Measurements from ENCODE around the gene NUP155.
A peak's percentile ranks its signal among the peaks of the same experiment; 100 is the strongest.
"Not testable (repeated sequence)": the region's sequence is repeated elsewhere in the genome, so short reads cannot be mapped to it uniquely, and the experiment has no call there.

The NUP155 gene

GRCh38 chr5:37370864-37371726 is at the start of gene NUP155:
NUP155 (minus strand) TSS chr5:37371106; CDS start chr5:37370977, 129 bp downstream.
- Mint-ChIP-seq H3K4me3 (peak within 1 kb of the TSS; percentile 100), H3K4me1 (peaks cover 30% of the 10 kb centered on the region), H3K36me3 (ENCODE audit: low read depth) (peaks cover 4% of the 10 kb centered on the region), H3K9me3 (no peaks in the 10 kb centered on the region), H3K27ac (peak within 1 kb of the TSS; percentile 99), H3K27me3 (ENCODE audit: low read depth, poor library complexity) (peaks cover 25% of the 10 kb centered on the region)
- no peak for TF ChIP-seq CTCF (IDR thresholded peaks at IDR 0.05)
- peak; percentile 87 for DNase-seq

DNA sequence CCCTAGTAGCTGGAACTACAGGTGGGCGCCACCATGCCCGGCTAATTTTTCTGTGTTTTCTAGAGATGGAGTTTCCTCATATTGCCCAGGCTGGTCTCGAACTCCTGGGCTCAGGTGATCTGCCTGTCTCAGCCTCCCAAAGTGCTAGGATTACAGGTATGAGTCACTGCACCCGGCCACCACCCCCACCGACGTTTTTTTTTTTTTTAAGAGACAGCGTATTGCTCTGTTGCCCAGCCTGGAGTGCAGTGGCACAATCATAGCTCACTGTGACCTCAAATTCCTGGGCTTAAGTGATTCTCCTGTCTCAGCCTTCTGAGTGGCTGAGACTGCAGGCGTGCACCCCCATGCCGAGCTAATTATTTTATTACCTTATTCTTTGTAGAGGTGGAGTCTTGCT is 46.4 kb upstream of the NUP155 start:
- Mint-ChIP-seq H3K9me3 (peaks cover 14% of the 10 kb centered on the region), H3K4me3 (no peak overlapping the region), H3K4me1 (no peaks in the 10 kb centered on the region), H3K27me3 (ENCODE audit: low read depth, poor library complexity) (no peaks in the 10 kb centered on the region), H3K27ac (no peak overlapping the region), H3K36me3 (ENCODE audit: low read depth) (peaks cover 59% of the 10 kb centered on the region)
- TF ChIP-seq CTCF (IDR thresholded peaks at IDR 0.05) = no peak
- no peak for DNase-seq

DNA sequence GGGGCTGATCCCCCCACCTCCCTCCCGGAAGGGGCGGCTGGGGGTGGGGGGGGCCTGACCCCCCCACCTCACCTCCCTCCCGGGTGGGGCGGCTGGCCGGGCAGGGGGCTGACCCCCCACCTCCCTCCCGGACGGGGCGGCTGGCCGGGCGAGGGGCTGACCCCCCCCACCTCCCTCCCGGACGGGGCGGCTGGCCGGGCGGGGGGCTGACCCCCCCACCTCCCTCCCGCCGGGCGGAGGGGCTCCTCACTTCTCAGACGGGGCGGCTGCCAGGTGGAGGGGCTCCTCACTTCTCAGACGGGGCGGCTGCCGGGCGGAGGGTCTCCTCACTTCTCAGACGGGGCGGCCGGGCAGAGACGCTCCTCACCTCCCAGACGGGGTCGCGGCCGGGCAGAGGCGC is 44.5 kb upstream of the NUP155 start:
- not testable (repeated sequence) for H3K4me1 Mint-ChIP-seq; H3K4me3 Mint-ChIP-seq; DNase-seq; H3K27ac Mint-ChIP-seq; H3K27me3 Mint-ChIP-seq (ENCODE audit: low read depth, poor library complexity)
- Mint-ChIP-seq H3K36me3 (ENCODE audit: low read depth) (peaks cover 55% of the 10 kb centered on the region), H3K9me3 (peaks cover 14% of the 10 kb centered on the region)

- DNase-seq = no peak
- H3K9me3 Mint-ChIP-seq = peaks cover 10% of the 10 kb centered on the region
- no peak overlapping the region for H3K27ac Mint-ChIP-seq
- H3K4me3 Mint-ChIP-seq = no peak overlapping the region
- TF ChIP-seq CTCF (IDR thresholded peaks at IDR 0.05) = no peak
- H3K4me1 Mint-ChIP-seq = no peaks in the 10 kb centered on the region
- H3K27me3 Mint-ChIP-seq (ENCODE audit: low read depth, poor library complexity) = no peaks in the 10 kb centered on the region
- peaks cover 39% of the 10 kb centered on the region for H3K36me3 Mint-ChIP-seq (ENCODE audit: low read depth)
Measured at GRCh38 chr5:37412515-37412914, 41.6 kb upstream of the NUP155 start.

- Mint-ChIP-seq H3K27me3 (ENCODE audit: low read depth, poor library complexity) (no peaks in the 10 kb centered on the region), H3K9me3 (no peaks in the 10 kb centered on the region), H3K27ac (no peak overlapping the region), H3K4me3 (no peak overlapping the region), H3K4me1 (no peaks in the 10 kb centered on the region), H3K36me3 (ENCODE audit: low read depth) (peaks cover 49% of the 10 kb centered on the region)
- no peak for TF ChIP-seq CTCF (IDR thresholded peaks at IDR 0.05)
- DNase-seq = no peak
Measured at GRCh38 chr5:37400501-37400900, 29.6 kb upstream of the NUP155 start.

- H3K27me3 Mint-ChIP-seq (ENCODE audit: low read depth, poor library complexity) = no peaks in the 10 kb centered on the region
- H3K4me1 Mint-ChIP-seq = no peaks in the 10 kb centered on the region
- H3K27ac Mint-ChIP-seq = no peak overlapping the region
- DNase-seq = no peak
- no peaks in the 10 kb centered on the region for H3K9me3 Mint-ChIP-seq
- peaks cover 61% of the 10 kb centered on the region for H3K36me3 Mint-ChIP-seq (ENCODE audit: low read depth)
- no peak for TF ChIP-seq CTCF (IDR thresholded peaks at IDR 0.05)
- no peak overlapping the region for H3K4me3 Mint-ChIP-seq
Measured at GRCh38 chr5:37396352-37396751, 25.4 kb upstream of the NUP155 start.

Data from nephron progenitor cell (in vitro differentiated cells).